ENCODE data around the gene KAZN. TPM values are rescaled to one million over a fixed set of nuclear protein-coding genes. Genes with fewer than 3 reads are reported as not detected.

KAZN gene
- total RNA-seq, 1 donor from 2014 or later: 3.7 TPM

- DNase-seq (no peak), ATAC-seq (ENCODE audit: poor library complexity) (no peak)
- intact Hi-C loops (cut with DNase I): no loop called here
These were observed 219.0 kb downstream of the KAZN start for GRCh38 chr1:14817223-14818170.

GRCh38 chr1:14820295-14821085, 222.0 kb downstream of the KAZN start:
- intact Hi-C loops (cut with DNase I): no loop called here
- ATAC-seq (ENCODE audit: poor library complexity) (no peak), DNase-seq (no peak)

- DNase-seq (no peak), ATAC-seq (ENCODE audit: poor library complexity) (no peak)
- intact Hi-C loops (cut with DNase I): no loop called here
These were observed 224.0 kb downstream of the KAZN start for GRCh38 chr1:14822493-14822892.

- no peak for ATAC-seq (ENCODE audit: poor library complexity)
- no peak for DNase-seq
- intact Hi-C loops (cut with DNase I): no loop called here
These were observed 224.5 kb downstream of the KAZN start for GRCh38 chr1:14822996-14823395.

- ATAC-seq (ENCODE audit: poor library complexity) (no peak), DNase-seq (no peak)
- intact Hi-C loops (cut with DNase I): loop anchor here (2.0 kb wide), 1 partner anchor 50 kb away; no protein-coding TSS in a partner anchor
These were observed 225.9 kb downstream of the KAZN start for GRCh38 chr1:14824314-14824915.

- intact Hi-C loops (cut with DNase I): loop anchor here (2.0 kb wide), 1 partner anchor 49 kb away; no protein-coding TSS in a partner anchor
- DNase-seq: no peak
These were observed 226.9 kb downstream of the KAZN start for GRCh38 chr1:14825396-14825795.

GRCh38 chr1:14826172-14826636, 227.7 kb downstream of the KAZN start:
- DNase-seq: no peak
- intact Hi-C loops (cut with DNase I): no loop called here
- no peak for ATAC-seq (ENCODE audit: poor library complexity)

More at GRCh38 chr1:14825396-14825795, 226.9 kb downstream of the KAZN start:
- no peak for ATAC-seq (ENCODE audit: poor library complexity)

GRCh38 chr1:14826731-14827326, 228.3 kb downstream of the KAZN start:
- intact Hi-C loops (cut with DNase I): no loop called here

GRCh38 chr1:14827870-14828269, 229.4 kb downstream of the KAZN start:
- intact Hi-C loops (cut with DNase I): no loop called here

More at GRCh38 chr1:14826731-14827326, 228.3 kb downstream of the KAZN start:
- ATAC-seq (ENCODE audit: poor library complexity) (no peak), DNase-seq (no peak)

GRCh38 chr1:14828665-14829064, 230.2 kb downstream of the KAZN start:
- DNase-seq (no peak), ATAC-seq (ENCODE audit: poor library complexity) (no peak)
- intact Hi-C loops (cut with DNase I): no loop called here

More at GRCh38 chr1:14827870-14828269, 229.4 kb downstream of the KAZN start:
- no peak for ATAC-seq (ENCODE audit: poor library complexity)
- no peak for DNase-seq

- no peak for DNase-seq
- no peak for ATAC-seq (ENCODE audit: poor library complexity)
- intact Hi-C loops (cut with DNase I): no loop called here
These were observed 237.2 kb downstream of the KAZN start for GRCh38 chr1:14835725-14836124.

GRCh38 chr1:14836426-14837140, 238.1 kb downstream of the KAZN start:
- DNase-seq (no peak), ATAC-seq (ENCODE audit: poor library complexity) (no peak)
- intact Hi-C loops (cut with DNase I): no loop called here

- DNase-seq (no peak), ATAC-seq (ENCODE audit: poor library complexity) (no peak)
- intact Hi-C loops (cut with DNase I): no loop called here
These were observed 241.9 kb downstream of the KAZN start for GRCh38 chr1:14840374-14840773.

GRCh38 chr1:14841456-14841855, 243.0 kb downstream of the KAZN start:
- ATAC-seq (ENCODE audit: poor library complexity): no peak
- intact Hi-C loops (cut with DNase I): no loop called here
- DNase-seq: no peak

GRCh38 chr1:14841951-14842350, 243.5 kb downstream of the KAZN start:
- intact Hi-C loops (cut with DNase I): no loop called here
- ATAC-seq (ENCODE audit: poor library complexity): no peak
- DNase-seq: no peak

- no peak for ATAC-seq (ENCODE audit: poor library complexity)
- no peak for DNase-seq
- intact Hi-C loops (cut with DNase I): no loop called here
These were observed 243.9 kb downstream of the KAZN start for GRCh38 chr1:14842361-14842760.

GRCh38 chr1:14842891-14843290, 244.4 kb downstream of the KAZN start:
- intact Hi-C loops (cut with DNase I): no loop called here
- DNase-seq (no peak), ATAC-seq (ENCODE audit: poor library complexity) (no peak)

- DNase-seq (no peak), ATAC-seq (ENCODE audit: poor library complexity) (no peak)
- intact Hi-C loops (cut with DNase I): no loop called here
These were observed 245.0 kb downstream of the KAZN start for GRCh38 chr1:14843525-14843924.
